ENCODE data around the gene POLR2E. TPM values are rescaled to one million over a fixed set of nuclear protein-coding genes. Genes with fewer than 3 reads are reported as not detected.

The POLR2E gene
- total and polyA plus RNA-seq, 9 of the 15 experiments (the other 6 are each of a cell fraction or from before 2014, with no cell fraction given), result 3.4 to 413 (median 244) TPM

- TF ChIP-seq CHD7 (IDR thresholded peaks at IDR 0.05; ENCODE audit: low read depth, low read length) (no peak), CHD2 (IDR thresholded peaks at IDR 0.05; ENCODE audit: low read depth, low read length) (no peak), ETS1 (conservative IDR thresholded peaks at IDR 0.05; ENCODE audit: control insufficient read depth, low read depth, low read length) (peak; percentile 40; the same call in 1 of the 2 replicates), ZFX (CRISPR knock-in tag; IDR thresholded peaks at IDR 0.05) (peak; percentile 85), HDAC2 (IDR thresholded peaks at IDR 0.05) (0 out of 2 replicates have a peak, but pooled peaks have one; percentile 26), MTA1 (IDR thresholded peaks at IDR 0.05; ENCODE audit: borderline replicate concordance) (no peak), GATAD2A (IDR thresholded peaks at IDR 0.05) (0 out of 2 replicates have a peak, but pooled peaks have one; percentile 67), TFAP4 (CRISPR knock-in tag; IDR thresholded peaks at IDR 0.05; ENCODE audit: borderline replicate concordance) (peak; percentile 41; the same call in 1 of the 2 replicates), ZNF740 (CRISPR knock-in tag; IDR thresholded peaks at IDR 0.05) (peak; percentile 20; the same call in 1 of the 2 replicates), ZNF740 (tag; IDR thresholded peaks at IDR 0.05) (no peak), ZNF778 (CRISPR knock-in tag; IDR thresholded peaks at IDR 0.05) (no peak), CXXC5 (CRISPR knock-in tag; IDR thresholded peaks at IDR 0.05) (peak; percentile 55)
Measured at GRCh38 chr19:1073063-1073955, 21.9 kb downstream of the POLR2E start (continued).

Measured in K562 (cell line).